Transverse colon (tissue), 3 donors: ENCODE results near the gene UTS2R.

Experiments used
- CTCF ChIP-seq, 5 experiments: fragments of 200-600 bp in 3 of 5; fragments of 450-650 bp in 2 of 5; sonication (generic) in 3 of 5; IDR thresholded peaks; 1 replicate in 2 of 5; 2 replicates in 3 of 5; pipeline ENCODE4 v1.5.1; 2016 to 2017; ENCODE audit warnings: antibody characterized with exemption in 5 of 5, inconsistent platforms in 3 of 5, mild to moderate bottlenecking in 2 of 5, moderate library complexity in 1 of 5
- EP300 ChIP-seq: sonication (generic); formaldehyde crosslinking; IDR thresholded peaks from one replicate; pipeline ENCODE4 v1.6.1; 2017; ENCODE audit warnings: antibody characterized with exemption, low read depth
- POLR2A ChIP-seq: fragments of 450-650 bp; IDR thresholded peaks from one replicate; pipeline ENCODE4 v1.6.1; 2016; ENCODE audit warnings: antibody characterized with exemption, mild to moderate bottlenecking, moderate library complexity

DNA sequence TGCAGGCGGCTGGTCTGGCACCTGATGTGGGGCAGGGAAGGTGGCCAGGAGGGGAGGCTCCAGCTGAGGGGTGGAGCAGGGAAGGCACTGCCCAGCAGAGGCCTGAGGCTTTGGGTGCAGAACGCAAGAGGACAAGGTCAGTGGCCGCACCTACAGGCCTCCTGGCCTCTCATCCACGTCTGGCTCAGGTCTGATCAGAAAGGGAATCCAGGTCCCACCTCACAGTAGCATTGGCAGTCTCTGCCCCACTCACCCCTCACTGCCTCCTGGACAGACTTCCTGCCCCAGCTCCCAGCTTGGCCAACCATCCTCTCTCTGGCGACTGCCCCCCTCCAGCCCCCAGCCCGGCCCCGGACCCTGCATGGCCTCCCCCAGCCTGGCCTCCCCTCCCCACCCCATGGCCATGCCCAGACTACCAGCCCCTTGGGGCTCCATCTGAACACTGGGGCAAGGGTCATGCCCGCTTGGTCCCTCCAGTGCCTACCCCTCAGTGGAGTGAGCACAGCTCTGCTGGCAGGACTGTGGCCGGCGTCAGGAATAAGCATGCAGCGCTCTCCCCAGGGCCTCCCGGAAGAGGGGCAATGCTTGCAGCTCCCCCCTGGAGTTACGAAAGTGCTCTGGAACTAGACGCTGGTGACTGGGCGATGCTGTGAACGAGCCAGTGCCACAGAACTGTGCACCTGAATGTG is 4.6 kb downstream of the UTS2R start:
- TF ChIP-seq POLR2A (no peak), CTCF (IDR thresholded peaks at IDR 0.05) (no peak), EP300 (no peak)
